ES-I3 (cell line): ENCODE results near the gene STX3.
"Not testable (repeated sequence)": the region's sequence is repeated elsewhere in the genome, so short reads cannot be mapped to it uniquely, and the experiment has no call there.

Experiments used
- H3K36me3 ChIP-seq: 2 replicates; pipeline ENCODE4 v1.6.1; 2013; ENCODE audit warnings: mild to moderate bottlenecking, low read length, control low read depth, moderate library complexity; ENCODE audit not compliant: insufficient read depth
- H3K4me1 ChIP-seq: 2 replicates; pipeline ENCODE4 v1.6.1; 2013; ENCODE audit warnings: mild to moderate bottlenecking, control low read depth, low read length; ENCODE audit not compliant: insufficient read depth
- H3K9ac ChIP-seq: 2 replicates; pipeline ENCODE4 v1.6.1; 2013; ENCODE audit warnings: low read depth, mild to moderate bottlenecking, low read length, moderate library complexity
- H3K9me3 ChIP-seq: 2 replicates; pipeline ENCODE4 v1.6.1; 2013; ENCODE audit warnings: mild to moderate bottlenecking, low read length, moderate library complexity; ENCODE audit not compliant: control insufficient read depth, insufficient read depth

The STX3 gene

DNA sequence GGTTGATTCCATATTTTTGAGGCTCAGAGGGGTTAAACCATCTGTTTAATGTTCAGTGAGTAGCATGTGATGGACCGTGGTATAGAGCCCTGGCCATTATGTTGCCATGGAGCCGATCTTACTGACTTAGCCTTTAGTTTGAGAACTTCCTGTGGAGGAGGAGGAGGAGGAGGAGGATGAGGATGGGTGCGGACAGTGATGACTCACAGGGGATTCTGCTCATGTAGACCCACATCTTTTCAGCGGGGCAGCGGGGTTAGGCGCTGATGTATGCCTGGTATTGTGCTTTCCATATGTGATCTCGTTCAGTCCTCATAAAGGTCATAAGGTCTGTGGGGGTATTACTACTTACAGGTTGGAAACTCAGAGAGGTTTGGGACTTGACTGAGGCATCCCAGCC lies 13.9 kb downstream of the STX3 start:
- Histone ChIP-seq H3K9ac (no peak overlapping the region), H3K36me3 (no peaks in the 10 kb centered on the region), H3K4me1 (no peaks in the 10 kb centered on the region), H3K9me3 (no peaks in the 10 kb centered on the region)

DNA sequence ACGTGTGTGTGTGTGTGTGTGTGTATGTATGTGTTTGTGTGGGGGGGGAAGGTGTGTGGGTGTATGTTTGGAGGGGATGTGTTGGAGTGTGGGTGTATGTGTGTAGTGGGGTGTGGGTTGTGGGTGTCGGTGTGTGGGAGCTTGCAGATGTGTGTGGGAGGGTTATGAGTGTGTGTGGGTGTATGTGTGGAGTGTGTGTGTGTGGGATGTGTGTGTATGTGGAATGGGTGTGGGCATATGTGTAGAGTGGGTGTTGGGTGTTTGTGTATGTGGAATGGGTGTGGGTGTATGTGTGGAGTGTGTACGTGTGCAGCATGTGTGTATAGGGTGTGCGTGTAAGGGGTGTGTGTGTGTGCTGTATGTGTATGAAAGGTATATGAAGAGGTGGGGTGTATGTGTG lies 14.7 kb downstream of the STX3 start:
- H3K9ac ChIP-seq, result no peak overlapping the region
- H3K4me1 ChIP-seq, result no peaks in the 10 kb centered on the region
- no peaks in the 10 kb centered on the region for H3K36me3 ChIP-seq
- no peaks in the 10 kb centered on the region for H3K9me3 ChIP-seq

DNA sequence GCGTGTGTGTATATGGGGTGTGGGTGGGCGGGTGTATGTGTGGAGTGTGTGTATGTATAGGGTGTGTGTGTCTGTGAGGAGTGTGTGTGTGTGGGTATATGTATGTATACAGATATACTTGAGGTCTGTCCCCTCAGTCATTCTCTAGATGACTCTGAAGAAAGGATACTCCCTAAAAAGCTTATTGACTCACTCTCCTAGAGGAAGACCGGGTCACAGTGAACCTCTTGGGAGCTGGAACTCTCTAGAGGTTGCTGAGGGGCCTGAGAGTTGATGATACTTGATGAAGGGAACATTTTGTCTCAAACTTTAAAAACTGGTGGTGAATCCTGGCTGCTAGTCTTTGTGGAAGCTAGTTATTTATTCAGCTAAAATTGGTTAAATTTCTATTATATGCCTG lies 15.1 kb downstream of the STX3 start:
- Histone ChIP-seq H3K36me3 (peaks cover under 1% of the 10 kb centered on the region; the same call in 1 of the 2 replicates), H3K9me3 (no peaks in the 10 kb centered on the region), H3K4me1 (no peaks in the 10 kb centered on the region), H3K9ac (no peak overlapping the region)

DNA sequence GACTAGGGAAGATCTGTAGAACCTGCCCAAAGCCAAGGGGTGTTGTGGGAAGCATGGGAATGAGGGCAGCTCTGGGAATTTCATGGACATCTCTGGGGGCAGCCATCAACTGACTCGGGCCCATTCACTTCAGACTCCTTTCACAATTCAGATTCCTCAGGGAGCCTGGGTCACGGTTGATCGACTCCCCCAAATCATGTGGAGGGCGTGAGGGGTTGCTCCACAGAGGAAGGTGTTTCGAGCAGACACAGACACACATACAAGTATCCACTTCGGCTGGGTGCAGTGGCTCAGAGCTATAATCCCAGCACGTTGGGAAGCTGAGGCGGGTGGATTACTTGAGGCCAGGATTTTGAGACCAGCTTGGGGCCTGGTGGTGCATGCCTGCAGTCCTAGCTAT lies 15.7 kb downstream of the STX3 start:
- no peaks in the 10 kb centered on the region for H3K9me3 ChIP-seq
- no peak overlapping the region for H3K9ac ChIP-seq
- H3K36me3 ChIP-seq, result peaks cover 3% of the 10 kb centered on the region; the same call in 1 of the 2 replicates
- no peaks in the 10 kb centered on the region for H3K4me1 ChIP-seq

DNA sequence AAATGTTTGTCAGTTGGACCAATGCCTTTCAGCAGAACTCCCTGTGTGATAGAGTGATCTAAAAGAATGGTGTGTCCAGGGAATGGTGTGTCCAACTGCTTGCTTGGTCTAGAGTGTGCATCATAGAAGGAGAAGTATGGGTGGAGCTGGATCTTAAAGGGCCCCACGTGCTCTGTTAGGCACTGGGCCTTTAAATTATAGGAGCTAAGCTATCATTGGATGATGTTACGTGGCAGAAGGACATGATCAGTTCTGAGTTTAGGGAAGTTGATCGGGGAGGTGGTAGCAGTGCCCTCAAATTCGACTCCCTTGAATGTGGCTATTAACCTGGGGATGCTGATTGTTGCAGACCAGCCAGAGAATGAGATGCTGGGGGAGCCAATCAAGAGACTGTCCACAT lies 16.4 kb downstream of the STX3 start:
- Histone ChIP-seq H3K9ac (no peak overlapping the region), H3K4me1 (no peaks in the 10 kb centered on the region), H3K36me3 (peaks cover 3% of the 10 kb centered on the region; the same call in 1 of the 2 replicates), H3K9me3 (no peaks in the 10 kb centered on the region)

DNA sequence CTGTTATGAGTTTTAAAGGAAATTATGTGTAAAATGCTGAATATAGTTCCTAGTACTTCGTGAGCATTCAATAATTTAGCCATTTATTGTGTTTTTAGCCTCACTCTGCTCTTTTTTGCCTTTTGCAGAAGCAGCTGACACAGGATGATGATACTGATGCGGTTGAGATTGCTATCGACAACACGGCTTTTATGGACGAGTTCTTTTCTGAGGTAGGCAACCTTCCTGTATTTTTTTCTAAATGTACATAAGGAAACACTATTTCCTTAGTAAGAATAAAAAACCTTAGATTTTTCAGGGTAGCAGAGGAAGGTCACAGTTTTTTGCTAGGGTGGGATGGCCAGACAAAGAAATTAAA lies 17.9 kb downstream of the STX3 start:
- peaks cover 3% of the 10 kb centered on the region; the same call in 1 of the 2 replicates for H3K36me3 ChIP-seq
- no peak overlapping the region for H3K9ac ChIP-seq
- H3K9me3 ChIP-seq, result no peaks in the 10 kb centered on the region
- no peaks in the 10 kb centered on the region for H3K4me1 ChIP-seq

DNA sequence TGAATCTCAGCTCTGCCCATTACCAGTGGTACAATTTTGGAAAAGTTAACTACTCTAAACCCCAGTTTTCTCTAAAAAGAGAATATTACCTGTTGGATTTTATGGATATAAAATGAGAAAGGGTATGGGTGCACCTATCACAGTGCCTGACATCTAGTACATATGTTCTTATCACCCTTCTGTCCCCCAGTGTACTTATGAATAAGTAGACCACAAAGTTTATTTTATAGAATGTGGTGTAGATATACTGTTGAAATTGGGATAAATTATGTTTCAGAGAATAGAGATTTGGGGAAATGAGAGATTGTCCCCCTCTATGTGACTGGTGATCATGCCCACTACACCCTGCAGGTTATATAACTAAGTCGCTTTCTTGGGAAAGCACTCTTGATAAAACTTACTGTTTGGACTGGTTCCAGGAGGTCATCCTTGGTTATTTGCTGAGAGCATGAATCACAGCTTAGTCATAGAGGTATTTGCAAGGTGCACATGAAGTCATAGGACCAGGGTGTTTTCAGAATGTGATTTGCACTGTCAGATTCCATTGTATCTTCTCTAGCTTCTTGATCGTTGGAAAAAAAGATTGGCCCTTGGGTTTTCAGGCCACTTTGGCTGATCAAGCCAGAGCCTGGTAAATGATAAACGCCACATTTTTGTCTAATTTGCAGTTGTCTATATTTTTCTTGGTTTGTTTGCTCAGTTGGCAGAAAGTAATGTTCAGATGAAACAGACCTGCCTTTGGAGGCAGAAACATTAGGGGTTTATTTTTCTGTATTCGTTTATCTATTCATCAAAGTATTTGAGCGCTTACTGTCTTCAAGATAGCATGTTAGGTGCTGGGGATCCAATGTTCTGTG lies 21.3 kb downstream of the STX3 start:
- Histone ChIP-seq H3K9ac (no peak overlapping the region), H3K4me1 (no peaks in the 10 kb centered on the region), H3K36me3 (peaks cover 3% of the 10 kb centered on the region; the same call in 1 of the 2 replicates), H3K9me3 (no peaks in the 10 kb centered on the region)

DNA sequence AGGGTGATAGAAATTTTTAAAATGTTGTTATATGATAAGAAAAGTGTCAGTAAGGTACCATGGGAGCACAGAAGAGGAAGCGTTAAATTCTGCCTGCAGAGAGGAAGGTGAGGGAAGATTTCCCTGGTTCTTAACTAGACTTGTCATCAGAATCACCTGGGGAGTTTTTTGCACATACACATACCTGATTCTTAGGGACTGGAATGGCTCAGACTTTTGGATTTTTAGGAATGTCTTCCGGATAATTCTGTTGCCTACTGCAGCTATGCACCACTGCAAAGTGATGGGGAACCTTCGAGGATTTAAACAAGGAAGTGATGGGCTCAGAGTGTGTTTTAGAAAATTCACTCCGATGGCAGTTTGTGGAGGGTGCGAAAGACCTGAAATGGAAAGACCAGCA lies 21.9 kb downstream of the STX3 start:
- no peak overlapping the region for H3K9ac ChIP-seq
- H3K36me3 ChIP-seq, result peaks cover 3% of the 10 kb centered on the region; the same call in 1 of the 2 replicates
- no peaks in the 10 kb centered on the region for H3K4me1 ChIP-seq
- H3K9me3 ChIP-seq, result no peaks in the 10 kb centered on the region

DNA sequence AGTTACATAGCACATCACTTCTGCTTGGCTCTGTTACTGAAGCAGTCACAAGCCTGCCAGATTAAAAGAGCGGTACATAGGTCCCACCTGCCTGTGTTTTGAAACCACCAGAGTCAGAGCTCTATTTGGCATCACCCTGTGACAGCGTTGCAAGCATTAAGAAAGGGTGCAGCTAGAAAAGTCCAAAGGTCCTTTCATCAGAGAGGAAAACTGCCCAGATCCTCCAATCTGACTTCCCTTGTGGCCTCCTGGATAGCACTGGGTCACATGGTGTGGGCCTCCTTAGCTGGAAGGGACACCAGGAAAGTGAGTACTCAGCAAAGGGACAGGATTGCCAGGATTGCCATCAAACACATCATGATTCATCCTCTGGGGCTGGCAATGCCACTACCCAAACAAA lies 22.9 kb downstream of the STX3 start:
- Histone ChIP-seq H3K9ac (no peak overlapping the region), H3K36me3 (peaks cover 3% of the 10 kb centered on the region; the same call in 1 of the 2 replicates), H3K9me3 (no peaks in the 10 kb centered on the region), H3K4me1 (no peaks in the 10 kb centered on the region)

DNA sequence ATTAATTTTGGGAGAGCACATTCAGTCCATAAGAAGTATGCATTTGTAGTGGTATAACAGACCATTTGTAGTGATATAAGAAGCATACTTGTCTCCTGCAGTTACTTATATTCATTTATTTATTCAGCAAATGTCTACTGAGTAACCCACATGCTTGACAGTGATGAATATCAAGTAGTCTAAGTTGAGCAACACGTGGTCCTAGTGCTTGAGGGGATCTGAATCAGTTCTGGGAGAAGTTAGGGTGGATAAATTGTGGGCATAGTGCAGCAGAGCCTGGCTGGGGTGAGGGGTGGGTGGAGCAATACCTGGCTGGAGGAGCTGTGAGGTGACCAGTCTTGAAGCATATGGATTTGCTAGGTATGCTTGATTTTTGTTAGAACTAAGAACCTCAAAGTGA lies 24.3 kb downstream of the STX3 start:
- Histone ChIP-seq H3K36me3 (peaks cover 8% of the 10 kb centered on the region; the same call in 1 of the 2 replicates), H3K9ac (no peak overlapping the region), H3K4me1 (no peaks in the 10 kb centered on the region), H3K9me3 (no peaks in the 10 kb centered on the region; the same call in 1 of the 2 replicates)

DNA sequence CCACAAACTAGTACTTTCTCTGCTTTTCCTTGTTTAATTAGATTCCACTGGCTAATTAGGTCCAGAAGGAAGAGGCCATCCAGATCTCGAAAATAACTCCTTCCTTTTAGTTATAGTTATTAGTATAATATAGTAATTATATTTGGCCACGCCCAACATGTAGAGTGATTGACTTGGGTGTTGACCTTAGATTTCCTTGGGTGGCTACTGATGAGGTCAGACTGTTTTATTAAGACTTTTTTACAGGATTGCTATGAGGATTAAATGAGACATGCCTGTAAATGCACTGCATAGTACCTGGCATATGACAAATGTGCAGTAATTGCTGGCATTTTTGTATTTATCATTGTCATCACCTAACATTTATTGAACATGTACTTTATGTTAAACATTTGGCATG lies 26.9 kb downstream of the STX3 start:
- Histone ChIP-seq H3K9ac (no peak overlapping the region), H3K9me3 (no peaks in the 10 kb centered on the region; the same call in none of the 2 replicates), H3K4me1 (no peaks in the 10 kb centered on the region), H3K36me3 (peaks cover 4% of the 10 kb centered on the region; the same call in 1 of the 2 replicates)

DNA sequence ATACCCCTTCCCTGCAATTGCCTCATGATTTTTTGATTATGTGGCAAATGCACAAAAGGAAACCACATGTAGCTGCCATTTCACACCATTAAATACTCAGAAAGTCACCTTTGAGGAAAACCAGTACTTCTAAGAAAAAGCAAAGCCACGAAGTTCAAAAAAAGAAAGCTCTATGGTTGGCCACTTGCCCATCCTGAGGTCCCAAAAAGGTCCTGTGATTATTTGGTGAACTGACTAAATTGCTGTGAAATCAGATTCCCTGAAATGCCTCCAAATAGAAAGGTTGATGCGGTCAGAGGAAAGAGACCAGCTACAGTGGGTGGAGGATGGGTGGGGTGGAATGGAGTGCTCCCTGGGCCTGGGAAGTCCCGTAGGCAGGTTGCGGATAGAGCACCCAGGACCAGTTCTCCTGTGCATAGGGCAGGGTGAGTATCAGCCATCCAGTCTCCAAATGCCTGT lies 28.5 kb downstream of the STX3 start:
- H3K9me3 ChIP-seq, result no peaks in the 10 kb centered on the region; the same call in none of the 2 replicates
- peaks cover 4% of the 10 kb centered on the region; the same call in 1 of the 2 replicates for H3K36me3 ChIP-seq
- no peaks in the 10 kb centered on the region for H3K4me1 ChIP-seq
- no peak overlapping the region for H3K9ac ChIP-seq

DNA sequence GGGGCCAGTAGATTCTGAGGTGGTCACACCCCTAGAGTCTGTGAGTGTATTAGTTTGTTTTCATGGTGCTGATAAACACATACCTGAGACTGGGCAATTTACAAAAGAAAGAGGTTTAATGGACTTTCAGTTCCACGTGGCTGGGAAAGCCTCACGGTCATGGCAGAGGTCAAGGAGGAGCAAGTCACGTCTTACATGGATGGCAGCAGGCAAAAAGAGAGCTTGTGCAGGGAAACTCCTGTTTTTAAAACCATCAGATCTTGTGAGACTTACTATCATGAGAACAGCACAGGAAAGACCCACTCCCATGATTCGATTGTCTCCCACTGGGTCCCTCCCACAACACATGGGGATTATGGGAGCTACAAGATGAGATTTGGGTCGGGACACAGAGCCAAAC lies 29.3 kb downstream of the STX3 start:
- not testable (repeated sequence) for H3K36me3 ChIP-seq, H3K9ac ChIP-seq, H3K9me3 ChIP-seq, H3K4me1 ChIP-seq

DNA sequence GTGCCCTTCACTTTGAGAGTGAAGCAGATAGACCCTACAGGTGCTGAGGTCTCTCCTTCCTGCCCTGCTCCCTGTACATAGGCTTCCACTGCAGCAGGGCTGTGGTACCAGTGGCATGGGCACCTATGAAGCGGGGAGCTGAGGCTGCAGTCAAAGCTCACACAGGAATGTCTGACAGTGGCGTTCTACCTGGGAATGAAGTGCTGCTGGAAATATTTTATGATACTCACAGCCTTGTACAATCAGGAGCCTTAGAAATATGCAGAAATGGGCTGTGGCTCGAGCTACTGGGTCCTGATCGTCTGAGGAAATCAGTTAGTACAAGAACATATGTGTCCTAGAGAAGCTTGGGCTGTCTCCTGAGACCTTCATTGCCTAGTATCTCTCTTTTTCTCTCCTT lies 30.6 kb downstream of the STX3 start:
- Histone ChIP-seq H3K9ac (no peak overlapping the region), H3K36me3 (peaks cover 18% of the 10 kb centered on the region)

DNA sequence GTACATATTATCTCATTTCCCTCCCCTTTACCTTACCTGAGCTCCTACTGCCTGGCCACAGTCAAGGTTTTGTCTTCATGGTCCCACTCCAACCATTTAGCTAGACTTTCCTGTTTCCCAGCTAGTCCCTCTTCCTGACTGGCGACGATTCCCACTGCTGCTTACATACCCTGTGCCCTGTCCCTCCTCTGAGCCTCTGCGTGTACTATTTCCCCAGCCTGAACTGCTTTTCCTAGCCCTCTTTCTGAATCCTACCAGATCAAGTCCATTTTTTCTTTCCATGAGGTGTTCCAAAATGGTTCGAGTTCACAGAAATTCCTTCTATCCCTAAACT lies 32.0 kb downstream of the STX3 start:
- H3K9ac ChIP-seq, result no peak overlapping the region
- H3K9me3 ChIP-seq, result no peaks in the 10 kb centered on the region; the same call in none of the 2 replicates
- H3K4me1 ChIP-seq, result no peaks in the 10 kb centered on the region
- H3K36me3 ChIP-seq, result peaks cover 18% of the 10 kb centered on the region

More for the DNA sequence above, 30.6 kb downstream of the STX3 start:
- Histone ChIP-seq H3K9me3 (no peaks in the 10 kb centered on the region; the same call in none of the 2 replicates), H3K4me1 (no peaks in the 10 kb centered on the region)
